GM21447 (cell line): Measurements from ENCODE around the gene DPAGT1.
"Not testable (repeated sequence)": the region's sequence is repeated elsewhere in the genome, so short reads cannot be mapped to it uniquely, and the experiment has no call there.

Source experiments
- ATAC-seq: cut with Tn5 transposase; IDR thresholded peaks from one replicate; pipeline ENCODE4 v1.9.1; 2021; ENCODE audit not compliant: unreplicated experiment

DPAGT1 gene

GRCh38 chr11:119059128-119059527 is 42.5 kb downstream of the DPAGT1 start:
- not testable (repeated sequence) for ATAC-seq

- peak; percentile 88 for ATAC-seq
These were observed 44.5 kb downstream of the DPAGT1 start, which contains the start of gene HYOU1 for GRCh38 chr11:119057000-119057769. Gene HYOU1, minus strand, starts transcription at chr11:119057205. Its CDS starts 1,045 bp downstream, at chr11:119056160.

GRCh38 chr11:119056421-119056999 is 45.1 kb downstream of the DPAGT1 start:
- no peak for ATAC-seq

GRCh38 chr11:119055901-119056300 is 45.8 kb downstream of the DPAGT1 start:
- no peak for ATAC-seq

- no peak for ATAC-seq
These were observed 47.2 kb downstream of the DPAGT1 start for GRCh38 chr11:119054418-119054817.

GRCh38 chr11:119052163-119052814 is 49.4 kb downstream of the DPAGT1 start:
- ATAC-seq: peak; percentile 8

- peak; percentile 61 for ATAC-seq
These were observed 50.1 kb downstream of the DPAGT1 start for GRCh38 chr11:119051440-119052162.

GRCh38 chr11:119049081-119049480 is 52.6 kb downstream of the DPAGT1 start:
- ATAC-seq: no peak

- ATAC-seq: no peak
These were observed 53.0 kb downstream of the DPAGT1 start for GRCh38 chr11:119048644-119049043.

GRCh38 chr11:119047205-119047604 is 54.4 kb downstream of the DPAGT1 start:
- no peak for ATAC-seq
